AG08395 (cell line): ENCODE results near the gene MBTPS2.
"Not testable (repeated sequence)": the region's sequence is repeated elsewhere in the genome, so short reads cannot be mapped to it uniquely, and the experiment has no call there.

Source experiments
- DNase-seq: peaks from one replicate; pipeline ENCODE4 v3.0.0; 2012; ENCODE audit warnings: mixed read lengths, low spot score

MBTPS2 gene

GRCh38 chrX:21839334-21840192, at the start of gene MBTPS2:
TSS of gene MBTPS2 (plus strand) at chrX:21839617. CDS start at chrX:21839735, 118 bp downstream.
- DNase-seq, result peak; percentile 66

- DNase-seq, result peak; percentile 4
Measured at GRCh38 chrX:21798677-21799219, 40.7 kb upstream of the MBTPS2 start.

- no peak for DNase-seq
Measured at GRCh38 chrX:21799767-21800166, 39.6 kb upstream of the MBTPS2 start.

- DNase-seq, result no peak
Measured at GRCh38 chrX:21800344-21800770, 39.1 kb upstream of the MBTPS2 start.

GRCh38 chrX:21802054-21802670, 37.3 kb upstream of the MBTPS2 start:
- DNase-seq, result no peak

GRCh38 chrX:21802839-21803238, 36.6 kb upstream of the MBTPS2 start:
- no peak for DNase-seq

- no peak for DNase-seq
Measured at GRCh38 chrX:21806691-21807090, 32.7 kb upstream of the MBTPS2 start.

GRCh38 chrX:21811832-21812231, 27.6 kb upstream of the MBTPS2 start:
- DNase-seq, result no peak

- no peak for DNase-seq
Measured at GRCh38 chrX:21812628-21813027, 26.8 kb upstream of the MBTPS2 start.

GRCh38 chrX:21813612-21814368, 25.6 kb upstream of the MBTPS2 start:
- no peak for DNase-seq

GRCh38 chrX:21816136-21816535, 23.3 kb upstream of the MBTPS2 start:
- DNase-seq, result no peak

- DNase-seq, result not testable (repeated sequence)
Measured at GRCh38 chrX:21820170-21820569, 19.2 kb upstream of the MBTPS2 start.

- no peak for DNase-seq
Measured at GRCh38 chrX:21821875-21822274, 17.5 kb upstream of the MBTPS2 start.

GRCh38 chrX:21831496-21831895, 7.9 kb upstream of the MBTPS2 start:
- no peak for DNase-seq

GRCh38 chrX:21837056-21837455, 2.4 kb upstream of the MBTPS2 start:
- DNase-seq, result no peak

- DNase-seq, result no peak
Measured at GRCh38 chrX:21838937-21839333, 482 bp upstream of the MBTPS2 start.

GRCh38 chrX:21840193-21840545, 752 bp downstream of the MBTPS2 start:
- no peak for DNase-seq

GRCh38 chrX:21843179-21843578, 3.8 kb downstream of the MBTPS2 start:
- DNase-seq, result no peak

GRCh38 chrX:21845096-21845495, 5.7 kb downstream of the MBTPS2 start:
- no peak for DNase-seq

GRCh38 chrX:21847342-21847741, 7.9 kb downstream of the MBTPS2 start:
- no peak for DNase-seq

GRCh38 chrX:21853578-21853977, 14.2 kb downstream of the MBTPS2 start:
- no peak for DNase-seq

- no peak for DNase-seq
Measured at GRCh38 chrX:21855937-21856415, 16.6 kb downstream of the MBTPS2 start, which contains the start of gene YY2. TSS of gene YY2 (plus strand) at chrX:21855987. CDS start at chrX:21856485, 498 bp downstream.
